ENCODE data around the gene RAB26.
A peak's percentile ranks its signal among the peaks of the same experiment; 100 is the strongest.

The RAB26 gene

GRCh38 chr16:2161911-2162310, 13.5 kb downstream of the RAB26 start:
- DNase-seq (ENCODE audit: low read depth) = no peak

- DNase-seq (ENCODE audit: low read depth) = no peak
These were observed 14.3 kb downstream of the RAB26 start for GRCh38 chr16:2162676-2163118.

- DNase-seq (ENCODE audit: low read depth) = no peak
These were observed 14.9 kb downstream of the RAB26 start for GRCh38 chr16:2163211-2163881.

- DNase-seq (ENCODE audit: low read depth) = no peak
These were observed 17.4 kb downstream of the RAB26 start for GRCh38 chr16:2165861-2166260.

GRCh38 chr16:2166263-2167067, 18.0 kb downstream of the RAB26 start:
- DNase-seq (ENCODE audit: low read depth) = no peak

GRCh38 chr16:2167068-2167638, 18.7 kb downstream of the RAB26 start:
- no peak for DNase-seq (ENCODE audit: low read depth)

- no peak for DNase-seq (ENCODE audit: low read depth)
These were observed 21.7 kb downstream of the RAB26 start for GRCh38 chr16:2170080-2170479.

- no peak for DNase-seq (ENCODE audit: low read depth)
These were observed 22.4 kb downstream of the RAB26 start for GRCh38 chr16:2170587-2171435.

GRCh38 chr16:2171601-2172178, 23.3 kb downstream of the RAB26 start:
- no peak for DNase-seq (ENCODE audit: low read depth)

GRCh38 chr16:2172688-2173335, 24.4 kb downstream of the RAB26 start:
- no peak for DNase-seq (ENCODE audit: low read depth)

GRCh38 chr16:2173366-2173765, 24.9 kb downstream of the RAB26 start:
- no peak for DNase-seq (ENCODE audit: low read depth)

GRCh38 chr16:2173916-2174315, 25.5 kb downstream of the RAB26 start:
- DNase-seq (ENCODE audit: low read depth) = no peak

- no peak for DNase-seq (ENCODE audit: low read depth)
These were observed 26.1 kb downstream of the RAB26 start for GRCh38 chr16:2174396-2175131.

- DNase-seq (ENCODE audit: low read depth) = no peak
These were observed 27.0 kb downstream of the RAB26 start for GRCh38 chr16:2175454-2175853.

GRCh38 chr16:2176047-2176446, 27.6 kb downstream of the RAB26 start:
- DNase-seq (ENCODE audit: low read depth) = no peak

GRCh38 chr16:2177101-2177500, 28.7 kb downstream of the RAB26 start:
- no peak for DNase-seq (ENCODE audit: low read depth)

GRCh38 chr16:2177561-2177960, 29.1 kb downstream of the RAB26 start:
- DNase-seq (ENCODE audit: low read depth) = no peak

- DNase-seq (ENCODE audit: low read depth) = peak; percentile 31
These were observed 30.1 kb downstream of the RAB26 start for GRCh38 chr16:2178321-2179106.

- DNase-seq (ENCODE audit: low read depth) = no peak
These were observed 30.7 kb downstream of the RAB26 start for GRCh38 chr16:2179107-2179501.

GRCh38 chr16:2179576-2179975, 31.2 kb downstream of the RAB26 start:
- DNase-seq (ENCODE audit: low read depth) = no peak
